NCI-H226 (cell line): ENCODE measurements around the gene LRP5.
"Not testable (repeated sequence)": the region's sequence is repeated elsewhere in the genome, so short reads cannot be mapped to it uniquely, and the experiment has no call there.

ENCODE experiments used
- DNase-seq: peaks from one replicate; pipeline ENCODE4 v3.0.0-alpha.2; 2015

LRP5 gene

GRCh38 chr11:68398995-68399851, 86.8 kb downstream of the LRP5 start:
- DNase-seq = no peak

GRCh38 chr11:68399916-68400315, 87.5 kb downstream of the LRP5 start:
- no peak for DNase-seq

GRCh38 chr11:68400584-68400983, 88.2 kb downstream of the LRP5 start:
- DNase-seq = not testable (repeated sequence)

DNA sequence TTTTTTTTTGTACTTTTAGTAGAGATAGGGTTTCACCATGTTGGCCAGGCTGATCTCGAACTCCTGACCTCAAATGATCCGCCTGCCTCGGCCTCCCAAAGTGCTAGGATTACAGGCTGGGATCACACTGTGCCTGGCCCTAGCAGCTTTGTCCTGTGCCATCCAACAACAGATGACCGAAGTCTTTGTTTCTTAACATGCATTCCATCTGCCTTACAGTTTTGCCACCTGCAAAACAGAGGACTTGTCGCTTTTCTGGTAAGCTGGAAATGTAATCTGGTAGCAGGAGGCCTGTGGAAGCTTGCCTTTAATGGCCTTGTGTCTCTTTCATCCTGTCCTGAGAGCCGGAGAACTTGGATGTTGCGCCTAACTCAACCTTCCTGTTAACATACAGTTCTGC, 89.5 kb downstream of the LRP5 start:
- DNase-seq = no peak

GRCh38 chr11:68402355-68403031, 90.1 kb downstream of the LRP5 start:
- DNase-seq = no peak

DNA sequence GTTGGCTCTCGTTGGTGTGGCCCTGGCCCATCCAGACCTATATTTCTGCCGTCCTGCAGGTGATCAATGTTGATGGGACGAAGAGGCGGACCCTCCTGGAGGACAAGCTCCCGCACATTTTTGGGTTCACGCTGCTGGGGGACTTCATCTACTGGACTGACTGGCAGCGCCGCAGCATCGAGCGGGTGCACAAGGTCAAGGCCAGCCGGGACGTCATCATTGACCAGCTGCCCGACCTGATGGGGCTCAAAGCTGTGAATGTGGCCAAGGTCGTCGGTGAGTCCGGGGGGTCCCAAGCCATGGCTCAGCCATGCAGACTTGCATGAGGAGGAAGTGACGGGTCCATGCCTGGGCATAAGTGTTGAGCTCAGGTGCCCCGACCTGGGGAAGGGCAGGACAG, 91.0 kb downstream of the LRP5 start:
- no peak for DNase-seq

DNA sequence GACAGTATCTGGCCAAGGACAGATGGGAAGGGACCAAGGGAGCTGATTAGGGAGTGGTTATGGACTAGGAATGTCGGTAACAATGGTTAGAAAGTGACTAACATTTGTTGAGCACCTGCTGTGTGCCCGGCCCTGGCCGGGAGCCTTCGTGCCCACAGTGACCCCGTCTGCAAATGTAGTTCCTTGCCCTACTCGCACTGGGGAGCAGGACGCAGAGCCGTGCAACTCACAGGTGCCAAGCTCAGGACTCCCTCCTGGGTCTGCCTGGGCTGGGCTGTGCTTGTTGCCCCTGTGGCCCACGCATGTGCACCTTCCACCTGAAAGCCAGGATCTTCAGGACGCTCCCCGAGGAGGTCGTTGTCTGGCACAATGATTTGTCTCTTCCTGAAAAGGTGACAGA, 91.4 kb downstream of the LRP5 start:
- no peak for DNase-seq

DNA sequence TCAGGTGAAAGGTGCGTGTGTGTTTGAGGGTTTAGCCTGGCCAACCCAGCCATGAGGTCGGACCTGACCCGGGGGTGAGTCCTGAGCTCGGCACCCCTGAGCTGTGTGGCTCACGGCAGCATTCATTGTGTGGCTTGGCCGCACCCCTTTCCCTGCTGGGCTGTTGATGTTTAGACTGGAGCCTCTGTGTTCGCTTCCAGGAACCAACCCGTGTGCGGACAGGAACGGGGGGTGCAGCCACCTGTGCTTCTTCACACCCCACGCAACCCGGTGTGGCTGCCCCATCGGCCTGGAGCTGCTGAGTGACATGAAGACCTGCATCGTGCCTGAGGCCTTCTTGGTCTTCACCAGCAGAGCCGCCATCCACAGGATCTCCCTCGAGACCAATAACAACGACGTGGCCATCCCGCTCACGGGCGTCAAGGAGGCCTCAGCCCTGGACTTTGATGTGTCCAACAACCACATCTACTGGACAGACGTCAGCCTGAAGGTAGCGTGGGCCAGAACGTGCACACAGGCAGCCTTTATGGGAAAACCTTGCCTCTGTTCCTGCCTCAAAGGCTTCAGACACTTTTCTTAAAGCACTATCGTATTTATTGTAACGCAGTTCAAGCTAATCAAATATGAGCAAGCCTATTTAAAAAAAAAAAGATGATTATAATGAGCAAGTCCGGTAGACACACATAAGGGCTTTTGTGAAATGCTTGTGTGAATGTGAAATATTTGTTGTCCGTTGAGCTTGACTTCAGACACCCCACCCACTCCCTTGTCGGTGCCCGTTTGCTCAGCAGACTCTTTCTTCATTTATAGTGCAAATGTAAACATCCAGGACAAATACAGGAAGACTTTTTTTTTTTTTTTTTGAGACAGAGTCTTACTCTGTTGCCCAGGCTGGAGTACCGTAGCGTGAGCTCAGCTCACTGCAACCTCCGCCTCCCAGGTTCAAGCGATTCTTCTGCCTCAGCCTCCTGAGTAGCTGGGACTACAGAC, 94.2 kb downstream of the LRP5 start:
- DNase-seq = no peak

GRCh38 chr11:68408512-68408911, 96.1 kb downstream of the LRP5 start:
- no peak for DNase-seq

- no peak for DNase-seq
These were observed 97.5 kb downstream of the LRP5 start for GRCh38 chr11:68409748-68410344.

DNA sequence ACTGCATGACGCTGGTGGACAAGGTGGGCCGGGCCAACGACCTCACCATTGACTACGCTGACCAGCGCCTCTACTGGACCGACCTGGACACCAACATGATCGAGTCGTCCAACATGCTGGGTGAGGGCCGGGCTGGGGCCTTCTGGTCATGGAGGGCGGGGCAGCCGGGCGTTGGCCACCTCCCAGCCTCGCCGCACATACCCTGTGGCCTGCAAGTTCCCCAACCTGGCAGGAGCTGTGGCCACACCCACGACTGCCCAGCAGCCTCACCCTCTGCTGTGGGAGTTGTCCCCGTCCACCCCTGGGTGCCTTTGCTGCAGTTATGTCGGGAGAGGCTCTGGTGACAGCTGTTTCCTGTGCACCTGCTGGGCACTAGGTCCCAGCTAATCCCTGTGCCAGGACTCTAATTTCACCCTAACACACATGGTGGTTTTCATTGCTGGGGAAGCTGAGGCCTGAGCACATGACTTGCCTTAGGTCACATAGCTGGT, 99.2 kb downstream of the LRP5 start:
- DNase-seq = no peak

DNA sequence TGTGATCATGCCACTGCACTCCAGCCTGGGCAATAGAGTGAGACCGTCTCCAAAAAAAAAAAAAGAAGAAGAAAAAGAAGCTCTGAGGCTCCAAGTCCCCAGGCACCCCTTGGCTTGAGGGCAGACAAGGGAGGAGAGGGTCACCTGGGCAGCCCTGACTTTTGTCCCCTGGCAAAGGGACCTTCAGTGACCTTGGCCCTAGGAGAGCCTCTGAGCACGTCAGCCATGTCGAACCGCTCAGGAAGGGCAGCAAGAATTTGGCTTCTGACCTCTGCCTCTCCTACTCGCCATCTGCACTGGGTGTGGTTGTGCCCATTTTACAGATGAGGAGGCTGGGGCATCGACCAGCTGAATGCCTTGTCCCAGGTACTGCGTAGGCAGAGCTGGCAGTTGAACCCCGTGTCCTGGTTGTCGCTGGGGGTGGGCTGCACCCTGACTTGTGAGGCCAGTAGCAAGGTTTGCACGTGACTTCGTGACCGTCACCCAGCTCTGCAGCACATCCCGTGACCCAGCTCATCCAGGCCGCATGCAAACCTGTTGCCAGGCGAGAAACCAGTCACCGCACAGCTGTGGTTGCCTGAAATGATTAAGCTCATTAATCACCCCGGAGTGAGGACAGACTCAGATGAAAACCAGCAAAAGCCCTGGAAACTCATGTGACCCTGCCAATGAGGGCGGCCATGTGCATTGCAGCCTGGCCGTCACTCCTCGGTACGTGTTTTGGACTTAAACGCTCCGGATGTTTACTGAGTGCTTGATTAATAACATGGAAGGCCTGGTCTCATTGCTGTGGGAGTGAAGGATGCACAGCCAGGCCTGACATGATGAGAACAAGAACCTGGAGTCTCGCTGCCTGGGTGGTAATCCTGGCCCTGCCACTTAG, 100.4 kb downstream of the LRP5 start:
- DNase-seq = no peak

DNA sequence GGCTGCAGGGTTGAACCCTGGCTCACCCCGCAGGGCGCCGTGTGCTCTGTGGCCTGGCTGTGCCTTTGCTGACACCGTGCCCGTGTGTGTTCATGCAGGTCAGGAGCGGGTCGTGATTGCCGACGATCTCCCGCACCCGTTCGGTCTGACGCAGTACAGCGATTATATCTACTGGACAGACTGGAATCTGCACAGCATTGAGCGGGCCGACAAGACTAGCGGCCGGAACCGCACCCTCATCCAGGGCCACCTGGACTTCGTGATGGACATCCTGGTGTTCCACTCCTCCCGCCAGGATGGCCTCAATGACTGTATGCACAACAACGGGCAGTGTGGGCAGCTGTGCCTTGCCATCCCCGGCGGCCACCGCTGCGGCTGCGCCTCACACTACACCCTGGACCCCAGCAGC, 101.2 kb downstream of the LRP5 start:
- DNase-seq = no peak

DNA sequence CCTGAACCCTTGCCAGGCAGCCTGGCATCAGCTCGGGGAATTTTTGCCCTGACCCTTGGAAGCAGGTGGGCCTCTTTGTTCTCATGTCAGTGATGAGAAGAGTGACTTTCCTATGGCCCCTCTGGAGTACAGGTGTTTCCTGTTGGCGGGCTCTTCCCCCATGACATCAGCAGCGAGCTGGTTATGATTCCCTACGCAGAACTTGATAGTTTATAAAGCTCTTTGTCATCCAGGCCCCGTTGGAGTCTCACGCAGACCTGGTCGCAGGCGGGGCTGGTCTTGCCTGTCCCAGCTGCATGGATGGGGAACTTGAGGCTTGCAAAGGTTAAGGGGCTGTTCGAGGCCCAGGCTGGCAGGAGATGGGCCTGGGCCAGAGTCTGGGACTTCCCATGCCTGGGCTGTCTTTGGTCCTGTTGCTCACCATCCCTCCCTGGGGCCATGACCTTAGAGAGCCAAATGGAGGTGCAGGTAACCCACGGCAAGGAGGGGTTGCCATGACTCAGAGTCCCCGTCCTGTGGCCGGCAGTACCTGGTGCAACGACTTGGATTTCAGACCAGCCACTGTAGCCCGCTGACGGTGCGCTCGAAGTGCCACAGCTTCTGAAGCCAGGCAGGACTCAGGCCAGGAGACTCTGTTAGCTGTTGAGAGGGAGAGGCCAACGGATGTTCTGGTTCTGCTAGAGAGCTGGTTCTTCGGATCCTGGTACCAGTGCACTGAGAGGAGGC, 102.3 kb downstream of the LRP5 start:
- no peak for DNase-seq

DNA sequence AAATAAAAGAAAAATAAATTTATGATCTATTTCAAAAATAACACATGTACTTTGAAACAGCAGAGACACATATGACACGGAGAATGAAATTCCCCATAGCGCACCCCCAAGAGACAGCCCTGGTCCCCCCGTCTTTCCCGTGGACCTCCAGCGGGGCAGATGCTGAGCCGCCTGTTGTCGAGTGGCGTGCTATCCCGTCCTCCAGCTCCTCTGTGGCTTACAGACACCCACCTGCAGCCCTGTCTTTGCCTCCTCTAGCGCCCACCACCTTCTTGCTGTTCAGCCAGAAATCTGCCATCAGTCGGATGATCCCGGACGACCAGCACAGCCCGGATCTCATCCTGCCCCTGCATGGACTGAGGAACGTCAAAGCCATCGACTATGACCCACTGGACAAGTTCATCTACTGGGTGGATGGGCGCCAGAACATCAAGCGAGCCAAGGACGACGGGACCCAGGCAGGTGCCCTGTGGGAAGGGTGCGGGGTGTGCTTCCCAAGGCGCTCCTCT, 103.7 kb downstream of the LRP5 start:
- DNase-seq = no peak

GRCh38 chr11:68418648-68419047, 106.3 kb downstream of the LRP5 start:
- no peak for DNase-seq

- DNase-seq = no peak
These were observed 107.8 kb downstream of the LRP5 start for GRCh38 chr11:68420171-68420570.

DNA sequence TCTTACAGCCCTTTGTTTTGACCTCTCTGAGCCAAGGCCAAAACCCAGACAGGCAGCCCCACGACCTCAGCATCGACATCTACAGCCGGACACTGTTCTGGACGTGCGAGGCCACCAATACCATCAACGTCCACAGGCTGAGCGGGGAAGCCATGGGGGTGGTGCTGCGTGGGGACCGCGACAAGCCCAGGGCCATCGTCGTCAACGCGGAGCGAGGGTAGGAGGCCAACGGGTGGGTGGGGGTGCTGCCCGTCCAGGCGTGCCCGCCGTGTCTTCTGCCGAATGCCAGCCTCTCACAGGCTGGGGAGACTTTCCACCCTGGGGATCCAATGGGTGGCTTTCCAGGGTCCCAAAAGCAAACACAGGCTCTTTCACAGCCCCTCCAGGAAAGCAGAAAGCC, 111.1 kb downstream of the LRP5 start:
- no peak for DNase-seq

DNA sequence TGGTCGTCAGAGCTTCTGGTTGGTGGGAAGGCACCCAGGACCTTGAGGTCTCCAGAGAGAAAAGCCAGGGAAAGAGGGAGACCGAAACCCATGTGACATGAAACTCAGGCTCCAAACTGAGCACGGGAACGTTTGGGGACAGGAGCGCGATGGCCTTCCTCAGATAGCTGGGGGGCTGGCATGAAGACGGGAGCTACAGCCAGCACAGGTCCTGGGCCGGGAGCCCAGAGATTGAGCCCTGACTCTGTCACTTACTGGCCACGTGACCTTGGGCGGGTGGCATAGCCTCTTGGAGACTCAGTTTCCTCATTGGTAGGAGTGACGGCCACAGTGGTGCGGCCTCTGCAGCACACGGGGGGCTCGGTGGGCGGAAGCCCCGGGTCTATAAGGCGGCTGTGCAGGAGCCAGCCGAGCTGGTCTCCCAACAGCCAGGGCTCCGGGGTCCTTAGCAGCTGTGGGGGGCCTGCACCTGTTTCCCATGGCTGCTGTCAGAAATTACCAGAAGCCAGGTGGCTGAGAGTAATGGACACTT, 111.8 kb downstream of the LRP5 start:
- no peak for DNase-seq
